Stimulated activated naive B cell treated with anti-CD40 and anti-IgM and Interleukin-4, amounts not matched to agents 10 μg/mL and 1 μg/mL and 100 μg/mL, for 72 hours (primary cell): ENCODE data around the gene EIF4E3.

Experiments used
- ATAC-seq, 2 donors: fragments of 150-1000 bp; cut with Tn5 transposase; replicated peaks; 2 replicates each; pipeline ENCODE4 v1.10.0; 2021; ENCODE audit warnings: moderate library complexity in 1 of 2
- DNase-seq: peaks from one replicate; pipeline ENCODE4 v3.0.0; 2021
- H3K27ac Mint-ChIP-seq: one replicate; pipeline ENCODE4 v1.8.0; 2022; ENCODE audit warnings: mild to moderate bottlenecking, mixed read lengths
- H3K27me3 Mint-ChIP-seq, 2 donors: one replicate each; pipeline ENCODE4 v1.8.0; 2022; ENCODE audit warnings: mixed read lengths in 2 of 2
- H3K36me3 Mint-ChIP-seq, 2 donors: one replicate each; pipeline ENCODE4 v1.8.0; 2022; ENCODE audit warnings: mixed read lengths in 2 of 2, mild to moderate bottlenecking in 1 of 2
- H3K4me1 Mint-ChIP-seq, 2 donors: one replicate each; pipeline ENCODE4 v1.8.0; 2022; ENCODE audit warnings: mixed read lengths in 2 of 2, mild to moderate bottlenecking in 1 of 2
- H3K4me3 Mint-ChIP-seq, 2 donors: one replicate each; pipeline ENCODE4 v1.8.0; 2022; ENCODE audit warnings: mild to moderate bottlenecking in 2 of 2, mixed read lengths in 2 of 2, moderate library complexity in 1 of 2
- H3K9me3 Mint-ChIP-seq, 2 donors: one replicate each; pipeline ENCODE4 v1.8.0; 2022; ENCODE audit warnings: mixed read lengths in 2 of 2, mild to moderate bottlenecking in 1 of 2

Gene EIF4E3

GRCh38 chr3:71690341-71690841 lies 34.8 kb downstream of the EIF4E3 start:
- peaks cover 0 to 2% of the 10 kb centered on the region in 2 donors for H3K9me3 Mint-ChIP-seq
- H3K36me3 Mint-ChIP-seq = peaks cover 3 to 4% of the 10 kb centered on the region in 2 donors
- no peaks in the 10 kb centered on the region for H3K27me3 Mint-ChIP-seq
- no peaks in the 10 kb centered on the region for H3K4me1 Mint-ChIP-seq
- ATAC-seq (no peak), DNase-seq (no peak)
- no peak overlapping the region for H3K27ac Mint-ChIP-seq
- no peak overlapping the region for H3K4me3 Mint-ChIP-seq

GRCh38 chr3:71689291-71689690 lies 35.9 kb downstream of the EIF4E3 start:
- ATAC-seq (peak; percentile 49 to 70), DNase-seq (no peak)
- peaks cover 3 to 4% of the 10 kb centered on the region in 2 donors for H3K36me3 Mint-ChIP-seq
- no peak overlapping the region for H3K27ac Mint-ChIP-seq
- no peaks in the 10 kb centered on the region for H3K27me3 Mint-ChIP-seq
- peaks cover 0 to 2% of the 10 kb centered on the region in 2 donors for H3K9me3 Mint-ChIP-seq
- H3K4me3 Mint-ChIP-seq = no peak overlapping the region
- H3K4me1 Mint-ChIP-seq = no peaks in the 10 kb centered on the region

GRCh38 chr3:71688121-71688520 lies 37.1 kb downstream of the EIF4E3 start:
- Mint-ChIP-seq H3K36me3 (peaks cover 3 to 4% of the 10 kb centered on the region in 2 donors), H3K4me1 (no peaks in the 10 kb centered on the region), H3K27me3 (no peaks in the 10 kb centered on the region), H3K4me3 (no peak overlapping the region), H3K9me3 (peaks cover 0 to 2% of the 10 kb centered on the region in 2 donors), H3K27ac (no peak overlapping the region)
- ATAC-seq (no peak), DNase-seq (no peak)

GRCh38 chr3:71685686-71686085 lies 39.5 kb downstream of the EIF4E3 start:
- Mint-ChIP-seq H3K4me1 (no peaks in the 10 kb centered on the region), H3K9me3 (peaks cover 0 to 2% of the 10 kb centered on the region in 2 donors), H3K4me3 (no peak overlapping the region), H3K27ac (no peak overlapping the region), H3K27me3 (no peaks in the 10 kb centered on the region), H3K36me3 (peaks cover 3 to 4% of the 10 kb centered on the region in 2 donors)
- DNase-seq = no peak
- ATAC-seq = no peak

- Mint-ChIP-seq H3K4me3 (no peak overlapping the region), H3K27ac (no peak overlapping the region), H3K36me3 (peaks cover 3 to 4% of the 10 kb centered on the region in 2 donors), H3K27me3 (no peaks in the 10 kb centered on the region), H3K4me1 (no peaks in the 10 kb centered on the region), H3K9me3 (peaks cover 0 to 2% of the 10 kb centered on the region in 2 donors)
- DNase-seq = no peak
- ATAC-seq = no peak
Measured at GRCh38 chr3:71684757-71685386, 40.3 kb downstream of the EIF4E3 start.

- Mint-ChIP-seq H3K9me3 (peaks cover 0 to 2% of the 10 kb centered on the region in 2 donors), H3K4me3 (no peak overlapping the region), H3K27me3 (no peaks in the 10 kb centered on the region), H3K27ac (no peak overlapping the region), H3K4me1 (no peaks in the 10 kb centered on the region), H3K36me3 (peaks cover 3 to 4% of the 10 kb centered on the region in 2 donors)
- no peak for ATAC-seq
- no peak for DNase-seq
Measured at GRCh38 chr3:71684046-71684756, 41.0 kb downstream of the EIF4E3 start.

GRCh38 chr3:71681224-71681668 lies 44.0 kb downstream of the EIF4E3 start:
- Mint-ChIP-seq H3K4me3 (no peak overlapping the region), H3K9me3 (no peaks in the 10 kb centered on the region), H3K4me1 (no peaks in the 10 kb centered on the region), H3K27me3 (no peaks in the 10 kb centered on the region), H3K36me3 (no peaks in the 10 kb centered on the region), H3K27ac (no peak overlapping the region)
- DNase-seq (peak; percentile 11), ATAC-seq (peak; percentile 69 to 74)

GRCh38 chr3:71680603-71681002 lies 44.6 kb downstream of the EIF4E3 start:
- no peaks in the 10 kb centered on the region for H3K9me3 Mint-ChIP-seq
- DNase-seq (no peak), ATAC-seq (no peak)
- no peaks in the 10 kb centered on the region for H3K27me3 Mint-ChIP-seq
- no peak overlapping the region for H3K4me3 Mint-ChIP-seq
- H3K36me3 Mint-ChIP-seq = no peaks in the 10 kb centered on the region
- no peak overlapping the region for H3K27ac Mint-ChIP-seq
- no peaks in the 10 kb centered on the region for H3K4me1 Mint-ChIP-seq

GRCh38 chr3:71676931-71677330 lies 48.3 kb downstream of the EIF4E3 start:
- ATAC-seq (no peak), DNase-seq (no peak)
- Mint-ChIP-seq H3K4me1 (no peaks in the 10 kb centered on the region), H3K9me3 (no peaks in the 10 kb centered on the region), H3K4me3 (no peak overlapping the region), H3K27ac (no peak overlapping the region), H3K27me3 (no peaks in the 10 kb centered on the region), H3K36me3 (no peaks in the 10 kb centered on the region)

- Mint-ChIP-seq H3K4me3 (no peak overlapping the region), H3K9me3 (peaks cover 0 to under 1% of the 10 kb centered on the region in 2 donors), H3K27ac (no peak overlapping the region), H3K27me3 (no peaks in the 10 kb centered on the region), H3K36me3 (no peaks in the 10 kb centered on the region), H3K4me1 (no peaks in the 10 kb centered on the region)
- DNase-seq = no peak
- ATAC-seq = no peak
Measured at GRCh38 chr3:71673486-71673885, 51.7 kb downstream of the EIF4E3 start.

- no peaks in the 10 kb centered on the region for H3K36me3 Mint-ChIP-seq
- H3K4me1 Mint-ChIP-seq = no peaks in the 10 kb centered on the region
- no peak for ATAC-seq
- DNase-seq = no peak
- no peak overlapping the region for H3K27ac Mint-ChIP-seq
- H3K27me3 Mint-ChIP-seq = no peaks in the 10 kb centered on the region
- H3K4me3 Mint-ChIP-seq = no peak overlapping the region
- peaks cover 0 to 4% of the 10 kb centered on the region in 2 donors for H3K9me3 Mint-ChIP-seq
Measured at GRCh38 chr3:71672807-71673206, 52.4 kb downstream of the EIF4E3 start.

- H3K27me3 Mint-ChIP-seq = no peaks in the 10 kb centered on the region
- DNase-seq = no peak
- H3K4me3 Mint-ChIP-seq = no peak overlapping the region
- H3K4me1 Mint-ChIP-seq = no peaks in the 10 kb centered on the region
- peaks cover 0 to 5% of the 10 kb centered on the region in 2 donors for H3K9me3 Mint-ChIP-seq
- H3K27ac Mint-ChIP-seq = no peak overlapping the region
- no peaks in the 10 kb centered on the region for H3K36me3 Mint-ChIP-seq
- ATAC-seq = no peak
Measured at GRCh38 chr3:71672340-71672739, 52.9 kb downstream of the EIF4E3 start.

- H3K27me3 Mint-ChIP-seq = no peaks in the 10 kb centered on the region
- no peak overlapping the region for H3K4me3 Mint-ChIP-seq
- H3K9me3 Mint-ChIP-seq = peaks cover 0 to 7% of the 10 kb centered on the region in 2 donors
- H3K4me1 Mint-ChIP-seq = no peaks in the 10 kb centered on the region
- no peak overlapping the region for H3K27ac Mint-ChIP-seq
- no peaks in the 10 kb centered on the region for H3K36me3 Mint-ChIP-seq
- DNase-seq (no peak), ATAC-seq (no peak)
Measured at GRCh38 chr3:71671216-71671845, 53.9 kb downstream of the EIF4E3 start.

- no peak overlapping the region for H3K27ac Mint-ChIP-seq
- H3K4me1 Mint-ChIP-seq = no peaks in the 10 kb centered on the region
- ATAC-seq (no peak), DNase-seq (no peak)
- peaks cover 0 to 8% of the 10 kb centered on the region in 2 donors for H3K27me3 Mint-ChIP-seq
- no peak overlapping the region for H3K4me3 Mint-ChIP-seq
- H3K36me3 Mint-ChIP-seq = peaks cover 5 to 13% of the 10 kb centered on the region in 2 donors
- peaks cover 7 to 8% of the 10 kb centered on the region in 2 donors for H3K9me3 Mint-ChIP-seq
Measured at GRCh38 chr3:71662568-71662967, 62.6 kb downstream of the EIF4E3 start.
